ENCODE results near the gene CFAP52.
"Not testable (repeated sequence)": the region's sequence is repeated elsewhere in the genome, so short reads cannot be mapped to it uniquely, and the experiment has no call there.

The CFAP52 gene

GRCh38 chr17:9628509-9628908, 52.1 kb downstream of the CFAP52 start:
- Histone ChIP-seq H3K4me3 (no peak overlapping the region), H3K27ac (no peak overlapping the region)
- TF ChIP-seq CTCF (IDR thresholded peaks at IDR 0.05), result no peak
- no peak for DNase-seq (ENCODE audit: low spot score)

GRCh38 chr17:9632741-9633140, 56.3 kb downstream of the CFAP52 start:
- H3K4me3 ChIP-seq, result no peak overlapping the region
- no peak for TF ChIP-seq CTCF (IDR thresholded peaks at IDR 0.05)
- no peak overlapping the region for H3K27ac ChIP-seq
- DNase-seq (ENCODE audit: low spot score), result no peak

- Histone ChIP-seq H3K4me3 (no peak overlapping the region), H3K27ac (no peak overlapping the region)
- TF ChIP-seq CTCF (IDR thresholded peaks at IDR 0.05), result no peak
- DNase-seq (ENCODE audit: low spot score), result no peak
Measured at GRCh38 chr17:9635340-9635739, 58.9 kb downstream of the CFAP52 start.

- DNase-seq (ENCODE audit: low spot score), result no peak
- Histone ChIP-seq H3K4me3 (no peak overlapping the region), H3K27ac (no peak overlapping the region)
- TF ChIP-seq CTCF (IDR thresholded peaks at IDR 0.05), result no peak
Measured at GRCh38 chr17:9636501-9636900, 60.1 kb downstream of the CFAP52 start.

- H3K27ac ChIP-seq; DNase-seq (ENCODE audit: low spot score); H3K4me3 ChIP-seq: not testable (repeated sequence)
Measured at GRCh38 chr17:9640388-9640787, 63.9 kb downstream of the CFAP52 start.

GRCh38 chr17:9643611-9644010, 67.2 kb downstream of the CFAP52 start:
- no peak overlapping the region for H3K4me3 ChIP-seq
- H3K27ac ChIP-seq, result no peak overlapping the region
- no peak for DNase-seq (ENCODE audit: low spot score)
- TF ChIP-seq CTCF (IDR thresholded peaks at IDR 0.05), result no peak

GRCh38 chr17:9644910-9645751, 68.7 kb downstream of the CFAP52 start, which contains the start of gene USP43:
USP43 (plus strand) TSS chr17:9645517; CDS start chr17:9645633, 116 bp downstream.
- Histone ChIP-seq H3K27ac (no peak within 1 kb of the TSS), H3K4me3 (peak within 1 kb of the TSS; percentile 72)
- no peak for DNase-seq (ENCODE audit: low spot score)
- no peak for TF ChIP-seq CTCF (IDR thresholded peaks at IDR 0.05)

Data from coronary artery (tissue), 2 donors.